MCF 10A (cell line): ENCODE results near the gene TMEM131. TPM values are rescaled to one million over a fixed set of nuclear protein-coding genes. Genes with fewer than 3 reads are reported as not detected.
"Not testable (repeated sequence)": the region's sequence is repeated elsewhere in the genome, so short reads cannot be mapped to it uniquely, and the experiment has no call there.

Experiments
- BruUV-seq: library from RNA; stranded (reverse); fragments of 400-500 nt; replicated peaks from 2 replicates; lab custom pipeline; 2021; lab: Mats Ljungman, UMichigan
- CTCF ChIA-PET: fragments of 300-600 bp; sonication (Branson Sonifier 250); formaldehyde crosslinking; extraction: SDS; loops from one replicate; lab custom pipeline; 2021; ENCODE audit warnings: antibody characterized with exemption, inconsistent platforms; lab: Yijun Ruan, JAX
- POLR2A ChIA-PET: fragments of 300-600, 350-650 bp; sonication (Branson Sonifier 250); formaldehyde crosslinking; extraction: SDS; loops from one replicate; lab custom pipeline; 2020; ENCODE audit warnings: antibody characterized with exemption, inconsistent platforms; lab: Yijun Ruan, JAX
- DNase-seq: peaks from one replicate; pipeline ENCODE4 v3.0.0-alpha.2; 2018; ENCODE audit not compliant: unreplicated experiment
- H3K27ac Mint-ChIP-seq: one replicate; pipeline ENCODE4 v1.8.0; 2022; ENCODE audit warnings: mild to moderate bottlenecking, low read depth, mixed read lengths; ENCODE audit not compliant: unreplicated experiment
- H3K27me3 Mint-ChIP-seq: one replicate; pipeline ENCODE4 v1.8.0; 2022; ENCODE audit warnings: mixed read lengths; ENCODE audit not compliant: insufficient read depth, unreplicated experiment
- H3K36me3 Mint-ChIP-seq: one replicate; pipeline ENCODE4 v1.8.0; 2022; ENCODE audit warnings: mild to moderate bottlenecking, moderate library complexity, mixed read lengths; ENCODE audit not compliant: insufficient read depth, unreplicated experiment
- H3K4me1 Mint-ChIP-seq: one replicate; pipeline ENCODE4 v1.8.0; 2022; ENCODE audit warnings: mixed read lengths; ENCODE audit not compliant: insufficient read depth, unreplicated experiment
- H3K4me3 Mint-ChIP-seq: one replicate; pipeline ENCODE4 v1.8.0; 2022; ENCODE audit warnings: mild to moderate bottlenecking, moderate library complexity, mixed read lengths; ENCODE audit not compliant: unreplicated experiment
- H3K9me3 Mint-ChIP-seq: one replicate; pipeline ENCODE4 v1.8.0; 2022; ENCODE audit warnings: mixed read lengths; ENCODE audit not compliant: unreplicated experiment
- CTCF ChIP-seq: fragments of 200-600 bp; IDR thresholded peaks from one replicate; pipeline ENCODE4 v1.8.0; 2022; ENCODE audit warnings: antibody characterized with exemption, mild to moderate bottlenecking; ENCODE audit not compliant: unreplicated experiment
- intact Hi-C: fragments of 100-400 bp; cut with micrococcal nuclease; formaldehyde crosslinking; loops from 2 replicates; pipeline ENCODE4 v1.14.1; 2022
- total RNA-seq: library from RNA; stranded (reverse); gene quantifications from 2 replicates; pipeline ENCODE4 v1.2.3, GENCODE V29; 2022

TMEM131 gene
- total RNA-seq, 1 experiment from 2014 or later, result 42.2 TPM

- Mint-ChIP-seq H3K27ac (peak overlapping the region; percentile 88), H3K9me3 (no peaks in the 10 kb centered on the region), H3K4me3 (no peak overlapping the region), H3K36me3 (peaks cover 5% of the 10 kb centered on the region), H3K4me1 (peaks cover 25% of the 10 kb centered on the region), H3K27me3 (no peaks in the 10 kb centered on the region)
- TF ChIP-seq CTCF, result no peak
- no peak for DNase-seq
- POLR2A ChIA-PET, result interaction anchor here (0.7 to 1.3 kb wide), 4 partner anchors 8 to 147 kb away, joined by 3 to 7 read pairs (median 4); partner anchors contain the start of gene TMEM131
- intact Hi-C loops, result no loop called here
- CTCF ChIA-PET, result interaction anchor here (0.6 to 0.9 kb wide), 3 partner anchors 17 to 432 kb away, joined by 3 to 4 read pairs (median 3); no protein-coding TSS in a partner anchor
- no TSS peak for BruUV-seq
Measured at GRCh38 chr2:97848306-97848705, 147.4 kb downstream of the TMEM131 start.

- H3K4me1 Mint-ChIP-seq, result peaks cover 25% of the 10 kb centered on the region
- BruUV-seq, H3K9me3 Mint-ChIP-seq, POLR2A ChIA-PET, H3K27ac Mint-ChIP-seq, DNase-seq, H3K36me3 Mint-ChIP-seq, intact Hi-C loops, H3K27me3 Mint-ChIP-seq, H3K4me3 Mint-ChIP-seq: not testable (repeated sequence)
- CTCF ChIA-PET, result interaction anchor here (0.6 kb wide), 2 partner anchors 281 to 1130 kb away, joined by 3 to 4 read pairs; no protein-coding TSS in a partner anchor
Measured at GRCh38 chr2:97846716-97847115, 149.0 kb downstream of the TMEM131 start.

GRCh38 chr2:97845818-97846217 is 149.9 kb downstream of the TMEM131 start:
- Mint-ChIP-seq H3K27ac (no peak overlapping the region), H3K4me1 (peaks cover 19% of the 10 kb centered on the region), H3K36me3 (peaks cover 6% of the 10 kb centered on the region), H3K9me3 (no peaks in the 10 kb centered on the region), H3K27me3 (no peaks in the 10 kb centered on the region), H3K4me3 (no peak overlapping the region)
- intact Hi-C loops, result no loop called here
- POLR2A ChIA-PET, result interaction anchor here (1.1 kb wide), 1 partner anchor 84 kb away, joined by 3 read pairs; no protein-coding TSS in a partner anchor
- TF ChIP-seq CTCF, result no peak
- CTCF ChIA-PET, result no interaction called here
- BruUV-seq, result no TSS peak
- no peak for DNase-seq

GRCh38 chr2:97845133-97845532 is 150.6 kb downstream of the TMEM131 start:
- no peak overlapping the region for H3K4me3 Mint-ChIP-seq
- intact Hi-C loops, result no loop called here
- POLR2A ChIA-PET, result no interaction called here
- no peaks in the 10 kb centered on the region for H3K9me3 Mint-ChIP-seq
- peaks cover 6% of the 10 kb centered on the region for H3K36me3 Mint-ChIP-seq
- DNase-seq, result no peak
- TF ChIP-seq CTCF, result no peak
- CTCF ChIA-PET, result no interaction called here
- H3K27ac Mint-ChIP-seq, result no peak overlapping the region
- no TSS peak for BruUV-seq
- no peaks in the 10 kb centered on the region for H3K27me3 Mint-ChIP-seq
- peaks cover 14% of the 10 kb centered on the region for H3K4me1 Mint-ChIP-seq
